GM21526 (cell line): ENCODE measurements around the gene LTO1.
"Not testable (repeated sequence)": the region's sequence is repeated elsewhere in the genome, so short reads cannot be mapped to it uniquely, and the experiment has no call there.

Experiments
- ATAC-seq: cut with Tn5 transposase; IDR thresholded peaks from one replicate; pipeline ENCODE4 v1.9.1; 2021; ENCODE audit warnings: moderate library complexity; ENCODE audit not compliant: unreplicated experiment, low FRiP score

Gene LTO1

GRCh38 chr11:69637941-69638871 lies 36.9 kb downstream of the LTO1 start:
- no peak for ATAC-seq

- no peak for ATAC-seq
These were observed 37.8 kb downstream of the LTO1 start for GRCh38 chr11:69637198-69637940.

GRCh38 chr11:69636512-69637197 lies 38.5 kb downstream of the LTO1 start:
- ATAC-seq, result no peak

- ATAC-seq, result no peak
These were observed 39.2 kb downstream of the LTO1 start for GRCh38 chr11:69635804-69636511.

GRCh38 chr11:69635195-69635594 lies 40.0 kb downstream of the LTO1 start:
- ATAC-seq, result no peak

- ATAC-seq, result no peak
These were observed 40.6 kb downstream of the LTO1 start for GRCh38 chr11:69634590-69634989.

- ATAC-seq, result no peak
These were observed 41.1 kb downstream of the LTO1 start for GRCh38 chr11:69634069-69634468.

GRCh38 chr11:69632900-69633299 lies 42.3 kb downstream of the LTO1 start:
- ATAC-seq, result no peak

GRCh38 chr11:69630424-69630823 lies 44.7 kb downstream of the LTO1 start:
- no peak for ATAC-seq

GRCh38 chr11:69630017-69630416 lies 45.1 kb downstream of the LTO1 start:
- no peak for ATAC-seq

GRCh38 chr11:69627551-69627950 lies 47.6 kb downstream of the LTO1 start:
- ATAC-seq, result no peak

- no peak for ATAC-seq
These were observed 49.7 kb downstream of the LTO1 start for GRCh38 chr11:69625476-69625875.

GRCh38 chr11:69624293-69624692 lies 50.9 kb downstream of the LTO1 start:
- no peak for ATAC-seq

GRCh38 chr11:69622097-69622681 lies 53.0 kb downstream of the LTO1 start:
- not testable (repeated sequence) for ATAC-seq

- no peak for ATAC-seq
These were observed 54.4 kb downstream of the LTO1 start for GRCh38 chr11:69620683-69621290.

GRCh38 chr11:69618237-69618636 lies 56.9 kb downstream of the LTO1 start:
- ATAC-seq, result no peak

GRCh38 chr11:69617682-69618081 lies 57.5 kb downstream of the LTO1 start:
- ATAC-seq, result no peak

GRCh38 chr11:69617220-69617619 lies 57.9 kb downstream of the LTO1 start:
- no peak for ATAC-seq
